ENCODE results near the gene CHN2. TPM values are rescaled to one million over a fixed set of nuclear protein-coding genes. Genes with fewer than 3 reads are reported as not detected.
A peak's percentile ranks its signal among the peaks of the same experiment; 100 is the strongest.

The CHN2 gene
- total RNA-seq, 1 experiment from 2014 or later = 61.2 TPM

- Histone ChIP-seq H3K36me3 (ENCODE audit: insufficient read depth, low read length, poor library complexity, severe bottlenecking) (no peaks in the 10 kb centered on the region), H3K9me3 (ENCODE audit: low read depth, low read length, poor library complexity, severe bottlenecking) (no peaks in the 10 kb centered on the region), H3K27ac (ENCODE audit: low read depth, low read length, poor library complexity, severe bottlenecking) (no peak overlapping the region), H3K27me3 (replicated peaks; ENCODE audit: insufficient read depth, low read depth, low read length, poor library complexity) (no peaks in the 10 kb centered on the region), H3K4me1 (ENCODE audit: insufficient read depth, low read length, poor library complexity, severe bottlenecking) (peaks cover 10% of the 10 kb centered on the region), H3K4me3 (ENCODE audit: low read depth, low read length, poor library complexity, severe bottlenecking) (no peak overlapping the region)
- no TSS peak for BruUV-seq (replicated peaks)
- ChIA-PET CTCF (no interaction called here), POLR2A (ENCODE audit: low non-redundant PET) (no interaction called here)
- TF ChIP-seq CTCF (conservative IDR thresholded peaks at IDR 0.05; ENCODE audit: low read depth, low read length) (no peak), EZH2 (IDR thresholded peaks at IDR 0.05; ENCODE audit: borderline replicate concordance, low read depth, low read length, poor library complexity, severe bottlenecking) (no peak)
- intact Hi-C loops (cut with micrococcal nuclease; ENCODE audit: unreplicated experiment) = no loop called here
- DNase-seq (ENCODE audit: low spot score) = no peak
Measured at GRCh38 chr7:29480451-29480850, 285.9 kb downstream of the CHN2 start.

- intact Hi-C loops (cut with micrococcal nuclease; ENCODE audit: unreplicated experiment) = no loop called here
- H3K9me3 ChIP-seq (ENCODE audit: low read depth, low read length, poor library complexity, severe bottlenecking) = no peaks in the 10 kb centered on the region
- ChIA-PET CTCF (interaction anchor here (0.7 kb wide), 1 partner anchor 581 kb away, joined by 3 read pairs; no protein-coding TSS in a partner anchor), POLR2A (ENCODE audit: low non-redundant PET) (no interaction called here)
- no peak overlapping the region for H3K27ac ChIP-seq (ENCODE audit: low read depth, low read length, poor library complexity, severe bottlenecking)
- BruUV-seq (replicated peaks) = no TSS peak
- no peaks in the 10 kb centered on the region for H3K36me3 ChIP-seq (ENCODE audit: insufficient read depth, low read length, poor library complexity, severe bottlenecking)
- no peak overlapping the region for H3K4me3 ChIP-seq (ENCODE audit: low read depth, low read length, poor library complexity, severe bottlenecking)
- DNase-seq (ENCODE audit: low spot score) = no peak
- peaks cover 15% of the 10 kb centered on the region for H3K4me1 ChIP-seq (ENCODE audit: insufficient read depth, low read length, poor library complexity, severe bottlenecking)
- H3K27me3 ChIP-seq (replicated peaks; ENCODE audit: insufficient read depth, low read depth, low read length, poor library complexity) = no peaks in the 10 kb centered on the region
- TF ChIP-seq CTCF (conservative IDR thresholded peaks at IDR 0.05; ENCODE audit: low read depth, low read length) (no peak), EZH2 (IDR thresholded peaks at IDR 0.05; ENCODE audit: borderline replicate concordance, low read depth, low read length, poor library complexity, severe bottlenecking) (no peak)
Measured at GRCh38 chr7:29480934-29481651, 286.5 kb downstream of the CHN2 start.

- H3K27me3 ChIP-seq (replicated peaks; ENCODE audit: insufficient read depth, low read depth, low read length, poor library complexity) = no peaks in the 10 kb centered on the region
- TSS peak; percentile 14 for BruUV-seq (replicated peaks)
- no peak for DNase-seq (ENCODE audit: low spot score)
- intact Hi-C loops (cut with micrococcal nuclease; ENCODE audit: unreplicated experiment) = no loop called here
- H3K4me1 ChIP-seq (ENCODE audit: insufficient read depth, low read length, poor library complexity, severe bottlenecking) = peaks cover 15% of the 10 kb centered on the region
- no peaks in the 10 kb centered on the region for H3K9me3 ChIP-seq (ENCODE audit: low read depth, low read length, poor library complexity, severe bottlenecking)
- POLR2A ChIA-PET (ENCODE audit: low non-redundant PET) = no interaction called here
- H3K36me3 ChIP-seq (ENCODE audit: insufficient read depth, low read length, poor library complexity, severe bottlenecking) = no peaks in the 10 kb centered on the region
- no peak overlapping the region for H3K27ac ChIP-seq (ENCODE audit: low read depth, low read length, poor library complexity, severe bottlenecking)
- TF ChIP-seq CTCF (conservative IDR thresholded peaks at IDR 0.05; ENCODE audit: low read depth, low read length) (no peak), EZH2 (IDR thresholded peaks at IDR 0.05; ENCODE audit: borderline replicate concordance, low read depth, low read length, poor library complexity, severe bottlenecking) (no peak)
- CTCF ChIA-PET = no interaction called here
- H3K4me3 ChIP-seq (ENCODE audit: low read depth, low read length, poor library complexity, severe bottlenecking) = no peak overlapping the region
Measured at GRCh38 chr7:29482056-29482455, 287.5 kb downstream of the CHN2 start.

All from A673 (cell line).